Left forelimb (tissue), 1 donor: ENCODE data around the gene RGMA.

Experiments
- DNase-seq: peaks from one replicate; pipeline ENCODE4 v3.0.0-alpha.2; 2018; ENCODE audit warnings: low spot score

The RGMA gene

GRCh38 chr15:93017526-93017925 lies 71.5 kb downstream of the RGMA start:
- no peak for DNase-seq

- no peak for DNase-seq
These were observed 76.2 kb downstream of the RGMA start for GRCh38 chr15:93012786-93013185.

- no peak for DNase-seq
These were observed 81.0 kb downstream of the RGMA start for GRCh38 chr15:93007994-93008393.

- no peak for DNase-seq
These were observed 83.9 kb downstream of the RGMA start for GRCh38 chr15:93005133-93005532.

GRCh38 chr15:93001881-93002280 lies 87.1 kb downstream of the RGMA start:
- no peak for DNase-seq

GRCh38 chr15:93001156-93001555 lies 87.9 kb downstream of the RGMA start:
- DNase-seq = no peak

- no peak for DNase-seq
These were observed 91.2 kb downstream of the RGMA start for GRCh38 chr15:92997821-92998220.

- DNase-seq = no peak
These were observed 96.3 kb downstream of the RGMA start for GRCh38 chr15:92992720-92993119.

- DNase-seq = no peak
These were observed 99.0 kb downstream of the RGMA start for GRCh38 chr15:92990031-92990430.

- no peak for DNase-seq
These were observed 99.5 kb downstream of the RGMA start for GRCh38 chr15:92989470-92989869.
